Activated naive CD4-positive, alpha-beta T cell treated with anti-CD3 and anti-CD28 coated beads, Interleukin-2, amount 10 ng/mL, durations not matched to agents 5 hours and 36 hours (primary cell): ENCODE data around the gene PEAK1. TPM values are rescaled to one million over a fixed set of nuclear protein-coding genes. Genes with fewer than 3 reads are reported as not detected.

Experiments
- total RNA-seq, 2 experiments: library from RNA; stranded (reverse); gene quantifications; one replicate each; pipeline ENCODE4 v1.2.3, GENCODE V29; 2021

PEAK1 gene, protein sequence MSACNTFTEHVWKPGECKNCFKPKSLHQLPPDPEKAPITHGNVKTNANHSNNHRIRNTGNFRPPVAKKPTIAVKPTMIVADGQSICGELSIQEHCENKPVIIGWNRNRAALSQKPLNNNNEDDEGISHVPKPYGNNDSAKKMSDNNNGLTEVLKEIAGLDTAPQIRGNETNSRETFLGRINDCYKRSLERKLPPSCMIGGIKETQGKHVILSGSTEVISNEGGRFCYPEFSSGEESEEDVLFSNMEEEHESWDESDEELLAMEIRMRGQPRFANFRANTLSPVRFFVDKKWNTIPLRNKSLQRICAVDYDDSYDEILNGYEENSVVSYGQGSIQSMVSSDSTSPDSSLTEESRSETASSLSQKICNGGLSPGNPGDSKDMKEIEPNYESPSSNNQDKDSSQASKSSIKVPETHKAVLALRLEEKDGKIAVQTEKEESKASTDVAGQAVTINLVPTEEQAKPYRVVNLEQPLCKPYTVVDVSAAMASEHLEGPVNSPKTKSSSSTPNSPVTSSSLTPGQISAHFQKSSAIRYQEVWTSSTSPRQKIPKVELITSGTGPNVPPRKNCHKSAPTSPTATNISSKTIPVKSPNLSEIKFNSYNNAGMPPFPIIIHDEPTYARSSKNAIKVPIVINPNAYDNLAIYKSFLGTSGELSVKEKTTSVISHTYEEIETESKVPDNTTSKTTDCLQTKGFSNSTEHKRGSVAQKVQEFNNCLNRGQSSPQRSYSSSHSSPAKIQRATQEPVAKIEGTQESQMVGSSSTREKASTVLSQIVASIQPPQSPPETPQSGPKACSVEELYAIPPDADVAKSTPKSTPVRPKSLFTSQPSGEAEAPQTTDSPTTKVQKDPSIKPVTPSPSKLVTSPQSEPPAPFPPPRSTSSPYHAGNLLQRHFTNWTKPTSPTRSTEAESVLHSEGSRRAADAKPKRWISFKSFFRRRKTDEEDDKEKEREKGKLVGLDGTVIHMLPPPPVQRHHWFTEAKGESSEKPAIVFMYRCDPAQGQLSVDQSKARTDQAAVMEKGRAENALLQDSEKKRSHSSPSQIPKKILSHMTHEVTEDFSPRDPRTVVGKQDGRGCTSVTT (N-terminal part only)
- 10 to 100 TPM; 21.5 to 28.1 TPM for total RNA-seq

GRCh38 chr15:77419836-77420609, at the start of gene PEAK1:
Gene PEAK1, minus strand, starts transcription at chr15:77420104. Its CDS starts 238,178 bp downstream, at chr15:77181926.

DNA sequence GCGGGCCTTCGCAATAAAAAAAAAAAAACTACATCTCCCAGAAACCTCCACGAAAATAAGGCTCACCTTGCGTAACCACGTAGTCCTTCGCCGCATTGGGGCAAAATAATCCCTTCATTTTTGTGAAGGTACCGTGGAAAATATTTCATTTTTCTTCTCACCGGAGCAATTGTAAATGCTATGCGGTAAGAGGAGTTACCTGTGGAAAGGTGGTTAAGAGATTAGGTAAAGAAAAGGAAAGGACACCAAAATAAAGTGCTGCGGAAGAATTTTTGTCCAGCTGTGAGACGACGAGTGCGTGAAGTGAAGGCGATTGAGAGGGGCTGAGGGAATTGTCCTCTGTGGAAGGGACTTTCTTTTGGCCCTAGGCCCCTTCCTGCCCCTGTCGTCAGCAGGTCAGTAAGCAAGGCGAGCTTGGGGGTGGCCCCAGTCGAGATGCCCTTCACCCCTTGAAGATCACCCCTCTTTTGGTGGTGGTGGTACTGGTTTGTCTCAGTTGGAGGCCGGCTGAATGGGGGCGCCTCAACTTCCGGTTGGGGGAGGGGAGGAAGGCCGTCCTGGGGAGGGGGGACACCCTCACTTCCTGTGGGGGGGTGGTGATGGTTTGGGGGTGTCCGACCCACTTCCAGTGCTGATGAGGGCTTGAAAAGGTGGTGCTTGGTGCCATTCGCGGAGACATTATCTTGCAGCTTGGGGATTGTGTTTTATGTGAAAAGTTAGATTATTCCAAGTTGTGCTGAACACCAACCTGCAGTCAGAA, 886 bp upstream of the PEAK1 start, which contains the start of gene HMG20A:
HMG20A (plus strand) TSS at position 279 of the 760 bp plus-strand sequence. CDS start 37,520 bp downstream, outside the sequence.

GRCh38 chr15:77070495-77071304, 349.2 kb downstream of the PEAK1 start, which contains the start of gene TSPAN3:
Gene TSPAN3, minus strand, starts transcription at chr15:77071109. Its CDS starts 155 bp downstream, at chr15:77070954.

Other genes starting within 250 kb of the PEAK1 start
- gene HMG20A, start 784 bp upstream of the PEAK1 start, total RNA-seq = 10 to 100 TPM; 54.2 to 57.0 TPM
- gene LINGO1, start 212.8 kb upstream of the PEAK1 start, total RNA-seq = not detected